NCI-H2196 (cell line): ENCODE results near the gene TLE2.
"Not testable (repeated sequence)": the region's sequence is repeated elsewhere in the genome, so short reads cannot be mapped to it uniquely, and the experiment has no call there.

Source experiments
- DNase-seq: peaks from one replicate; lab custom pipeline; 2025; ENCODE audit not compliant: unreplicated experiment; lab: John Stamatoyannopoulos, UW

TLE2 gene

DNA sequence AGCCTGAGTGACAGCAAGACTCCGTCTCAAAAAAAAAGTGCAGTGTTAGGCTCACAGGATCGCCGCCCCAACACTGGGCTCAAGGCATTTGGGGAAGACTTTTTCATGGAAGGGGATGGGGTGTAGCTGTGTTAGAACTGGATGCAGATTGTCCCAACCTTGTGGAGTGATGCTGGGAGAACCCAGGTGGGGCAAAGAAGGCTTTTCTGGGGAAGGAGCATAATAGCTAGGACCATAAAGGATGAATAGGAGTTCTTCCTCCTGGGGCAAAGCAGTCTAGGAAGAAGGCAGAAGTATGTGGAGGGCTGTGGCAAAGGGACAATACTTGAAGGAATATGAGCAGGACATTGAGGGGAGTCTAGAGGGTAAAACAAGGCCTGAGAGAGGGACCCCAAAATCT lies 40.5 kb downstream of the TLE2 start:
- DNase-seq = no peak

DNA sequence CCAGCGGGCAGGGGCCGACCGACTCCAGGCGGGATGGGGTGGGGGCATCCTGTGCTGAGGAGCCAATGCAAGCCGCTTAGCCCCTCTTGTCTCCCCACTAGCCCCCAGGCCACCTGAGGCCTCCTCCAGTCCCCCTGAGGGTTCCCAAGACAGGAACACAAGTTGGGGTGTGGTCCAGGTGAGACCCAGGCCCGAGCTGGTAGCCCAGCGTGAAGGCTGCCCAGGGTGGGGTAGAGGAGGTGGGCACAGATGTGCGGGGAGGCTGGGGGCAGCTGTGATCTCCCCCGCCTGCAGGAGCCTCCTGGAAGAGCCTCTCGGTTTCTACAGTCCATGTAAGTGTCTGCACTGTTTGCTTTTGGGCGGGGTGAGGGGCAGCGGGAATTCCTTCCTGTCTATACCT lies 41.3 kb downstream of the TLE2 start:
- DNase-seq = no peak

DNA sequence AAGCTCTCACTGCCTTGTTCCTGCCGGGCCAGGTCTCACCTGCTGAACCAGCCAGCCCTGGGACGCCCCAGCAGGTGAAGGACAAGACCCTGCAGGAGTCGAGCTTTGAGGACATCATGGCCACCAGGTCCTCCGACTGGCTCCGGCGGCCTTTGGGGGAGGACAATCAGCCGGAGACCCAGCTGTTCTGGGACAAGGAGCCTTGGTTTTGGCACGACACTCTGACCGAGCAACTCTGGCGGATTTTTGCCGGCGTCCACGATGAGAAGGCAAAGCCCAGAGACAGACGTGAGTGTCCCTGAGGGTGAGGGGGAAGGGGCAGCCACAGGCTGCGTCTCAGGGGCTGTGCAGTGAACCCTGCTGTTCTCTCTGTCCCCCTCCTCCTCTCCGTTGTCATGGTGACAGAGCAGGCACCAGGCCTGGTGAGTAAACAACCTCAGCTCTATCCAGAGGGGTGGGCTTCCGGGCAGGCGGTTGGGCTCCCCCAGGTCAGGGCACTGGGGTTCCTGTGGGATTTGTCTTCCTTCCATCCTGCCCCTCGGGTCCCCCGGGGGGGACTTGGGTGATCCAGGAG lies 42.0 kb downstream of the TLE2 start:
- DNase-seq = no peak

DNA sequence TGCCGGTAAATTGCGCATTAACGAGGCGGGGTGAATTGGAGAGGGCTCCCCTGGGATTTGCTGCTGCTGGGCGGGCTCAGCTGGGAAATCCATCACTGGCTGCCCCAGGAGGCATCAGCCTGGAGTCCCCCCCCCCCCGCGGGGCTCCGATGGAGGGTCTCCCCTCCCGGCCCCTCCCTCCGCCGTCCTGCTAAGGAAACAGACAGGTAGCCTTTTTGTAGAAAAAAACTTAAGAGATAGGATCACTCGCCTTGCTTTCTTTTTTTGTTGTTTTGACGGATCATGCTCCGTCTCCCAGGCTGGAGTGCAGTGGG lies 44.9 kb downstream of the TLE2 start:
- no peak for DNase-seq

GRCh38 chr19:2983351-2984214 lies 45.5 kb downstream of the TLE2 start:
- peak; percentile 49 for DNase-seq

GRCh38 chr19:2982983-2983350 lies 46.1 kb downstream of the TLE2 start:
- peak; percentile 90 for DNase-seq

GRCh38 chr19:2982561-2982960 lies 46.5 kb downstream of the TLE2 start:
- no peak for DNase-seq

GRCh38 chr19:2981898-2982297 lies 47.2 kb downstream of the TLE2 start:
- DNase-seq = no peak

DNA sequence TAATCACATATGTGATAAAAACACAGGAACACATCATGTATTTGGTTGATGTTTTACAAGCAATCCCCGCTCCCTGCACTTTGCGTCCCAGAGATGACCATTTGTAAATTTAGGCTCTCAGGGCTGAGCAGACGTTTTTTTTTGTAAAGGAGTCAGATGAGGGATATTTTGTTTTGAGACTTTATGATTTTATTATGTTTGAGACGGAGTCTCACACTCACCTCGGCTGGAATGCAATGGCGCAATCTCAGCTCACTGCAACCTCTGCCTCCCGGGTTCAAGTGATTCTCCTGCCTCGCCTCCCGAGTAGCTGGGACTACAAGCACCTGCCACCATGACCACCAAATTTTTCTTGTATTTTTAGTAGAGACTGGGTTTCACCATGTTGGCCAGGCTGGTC lies 50.3 kb downstream of the TLE2 start:
- no peak for DNase-seq

DNA sequence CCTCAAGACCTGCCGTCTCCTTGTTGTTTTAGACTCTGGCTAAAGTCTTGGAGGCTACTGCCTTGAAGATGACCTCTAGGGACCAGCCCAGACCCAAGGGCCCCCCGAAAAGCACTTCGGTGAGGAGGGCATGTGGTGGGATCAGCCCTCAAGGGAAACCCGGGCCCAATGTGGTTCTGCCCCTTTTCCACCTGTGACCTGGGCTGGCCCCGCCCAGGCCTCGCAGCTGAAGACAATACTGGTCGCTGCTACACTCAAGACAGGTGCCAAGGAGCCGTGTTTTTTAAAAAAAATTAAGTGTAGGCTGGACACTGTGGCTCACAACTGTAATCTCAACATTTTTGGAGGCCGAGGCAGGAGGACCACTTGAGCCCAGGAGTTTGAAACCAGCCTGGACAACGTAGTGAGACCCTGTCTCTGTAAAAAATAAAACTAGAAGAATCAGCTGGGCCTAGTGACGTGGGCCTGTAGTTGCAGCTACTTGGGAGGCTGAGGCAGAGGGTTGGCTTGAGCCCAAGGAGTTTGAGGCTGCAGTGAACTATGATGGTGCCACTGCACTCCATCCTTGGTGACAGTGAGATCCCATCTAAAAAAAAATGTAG lies 50.8 kb downstream of the TLE2 start:
- DNase-seq = no peak

GRCh38 chr19:2977746-2978138 lies 51.3 kb downstream of the TLE2 start:
- no peak for DNase-seq

DNA sequence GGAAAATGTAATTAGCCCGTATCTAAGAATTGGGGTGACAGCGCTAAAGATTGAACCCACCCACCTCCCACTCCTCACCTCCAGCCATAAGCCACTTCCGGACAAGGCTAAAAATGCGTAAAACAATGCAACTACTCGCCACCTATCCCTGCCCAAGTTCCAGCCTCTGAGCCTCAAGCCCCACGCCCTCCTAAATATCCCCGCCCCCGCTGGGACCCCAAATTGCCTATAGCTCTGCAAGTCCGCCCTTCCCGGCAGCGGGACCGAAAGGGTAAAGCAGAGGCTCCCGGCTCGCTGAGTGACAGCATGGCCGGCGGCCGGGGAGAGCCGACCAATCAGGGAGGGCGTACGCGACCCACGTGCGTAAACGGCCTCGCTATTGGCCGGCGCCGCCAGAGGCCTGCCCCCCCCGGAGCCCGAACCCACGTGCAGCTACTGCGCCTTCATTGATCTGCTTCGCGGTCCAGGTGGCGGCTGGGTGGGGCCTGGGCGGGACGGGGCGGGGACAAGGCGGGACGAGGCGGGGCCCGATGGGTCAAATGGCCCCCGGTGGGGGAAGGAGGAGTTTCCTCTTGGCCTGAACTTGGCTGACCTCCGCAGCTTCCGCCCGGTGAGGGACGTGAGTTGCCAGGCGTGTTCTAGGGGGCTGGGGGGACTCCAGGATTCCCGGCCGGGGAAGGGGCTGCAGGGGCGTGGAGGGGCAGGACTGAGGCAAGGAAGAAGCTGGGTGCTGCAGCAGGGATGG lies 51.9 kb downstream of the TLE2 start, which contains the start of gene TLE6:
TLE6 (plus strand) TSS at position 564 of the 745 bp plus-strand sequence. CDS start 670 bp downstream, outside the sequence.
- peak; percentile 96 for DNase-seq

DNA sequence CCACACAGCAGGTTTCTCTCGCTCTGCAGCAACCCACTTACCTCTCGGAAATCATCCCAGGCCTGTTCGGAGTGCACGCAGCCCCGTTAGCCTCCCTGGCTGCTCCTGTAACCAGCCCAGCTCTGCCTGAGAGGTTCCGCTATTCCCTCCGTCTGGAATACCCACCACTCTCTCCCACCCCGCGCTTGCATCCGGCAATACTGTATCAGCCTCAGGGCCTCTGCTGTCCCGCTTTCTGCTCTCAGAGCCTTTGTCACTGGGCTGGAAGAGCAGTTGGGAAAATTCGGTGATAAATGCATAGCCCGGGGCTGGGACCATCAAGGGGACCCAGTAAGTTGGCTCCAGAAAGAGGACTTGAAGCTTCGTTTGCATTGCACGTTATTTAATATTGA lies 52.5 kb downstream of the TLE2 start:
- DNase-seq = peak; percentile 21

DNA sequence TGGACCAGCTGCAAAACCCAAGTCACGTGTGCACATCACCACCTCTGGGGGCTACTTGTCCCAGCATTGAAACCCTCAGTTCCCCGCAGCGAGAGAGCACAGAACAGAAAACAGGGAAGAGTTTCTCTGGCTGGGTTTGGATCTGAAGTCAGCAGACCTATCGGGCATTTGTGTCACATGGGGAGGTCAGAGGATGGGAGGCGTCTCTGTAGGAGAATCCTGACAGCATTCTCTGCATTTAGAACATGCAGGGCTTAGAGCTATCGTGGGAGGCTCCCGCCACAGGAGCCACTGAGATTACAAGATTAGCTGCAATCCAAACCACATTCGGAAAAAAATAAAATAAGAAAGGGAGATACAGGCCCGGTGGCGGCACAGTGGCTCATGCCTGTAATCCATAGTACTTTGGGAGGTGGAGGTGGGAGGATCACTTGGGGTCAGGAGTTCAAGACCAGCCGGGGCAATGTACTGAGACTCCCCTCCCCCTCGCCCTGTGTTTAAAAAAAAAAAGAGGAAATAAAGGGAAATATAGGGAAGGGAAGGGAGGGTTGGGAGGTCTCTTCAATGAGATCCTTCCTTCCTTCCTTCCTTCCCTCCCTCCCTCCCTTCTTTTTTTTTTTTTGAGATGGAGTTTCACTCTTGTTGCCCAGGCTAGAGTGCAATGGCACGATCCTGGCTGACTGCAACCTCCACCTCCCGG lies 54.6 kb downstream of the TLE2 start:
- DNase-seq = no peak

GRCh38 chr19:2973229-2973628 lies 55.9 kb downstream of the TLE2 start:
- no peak for DNase-seq

DNA sequence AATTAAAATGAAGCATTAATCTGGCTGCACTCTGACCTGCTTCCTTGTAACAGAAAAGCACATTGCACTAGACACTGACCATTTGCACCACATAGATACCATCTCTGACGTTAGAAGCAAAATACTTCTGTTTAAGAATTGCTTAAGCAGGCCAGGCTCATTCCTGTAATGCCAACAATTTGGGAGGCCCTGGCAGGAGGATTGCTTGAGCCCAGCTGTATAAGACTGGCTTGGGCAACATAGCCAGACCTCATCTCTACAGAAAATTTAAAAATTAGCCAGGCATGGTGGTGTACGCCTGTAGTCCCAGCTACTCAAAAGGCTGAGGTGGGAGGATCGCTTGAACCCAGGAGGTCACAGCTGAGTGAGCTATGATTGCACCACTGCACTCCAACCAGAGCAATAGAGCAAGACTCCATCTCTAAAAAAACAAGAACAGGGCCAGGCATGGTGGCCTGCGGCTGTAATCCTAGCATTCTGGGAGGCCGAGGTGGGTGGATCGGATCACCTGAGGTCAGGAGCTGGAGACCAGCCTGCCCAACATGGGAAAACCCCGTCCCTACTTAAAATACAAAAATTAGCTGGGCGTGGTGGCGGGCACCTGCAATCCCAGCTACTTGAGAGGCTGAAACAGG lies 58.8 kb downstream of the TLE2 start:
- DNase-seq = peak; percentile 53

DNA sequence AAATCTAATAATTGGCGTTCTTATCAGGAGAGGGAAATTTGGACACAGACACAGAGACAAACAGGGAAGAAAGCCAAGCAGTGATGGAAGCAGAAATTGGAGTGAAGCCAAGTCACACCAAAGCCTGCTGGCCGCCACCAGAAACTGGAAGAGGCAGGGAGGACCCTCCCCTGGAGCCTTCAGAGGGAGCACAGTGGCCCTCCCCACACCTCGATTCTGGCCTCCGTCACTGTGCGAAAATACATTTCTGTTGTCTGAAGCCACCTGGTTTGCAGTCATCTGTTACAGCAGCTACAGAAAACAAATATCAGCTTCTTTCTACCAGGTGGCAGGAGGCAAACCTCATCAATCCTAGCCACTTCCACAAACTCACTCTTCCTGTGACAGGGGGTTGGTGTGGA lies 60.0 kb downstream of the TLE2 start:
- peak; percentile 94 for DNase-seq

DNA sequence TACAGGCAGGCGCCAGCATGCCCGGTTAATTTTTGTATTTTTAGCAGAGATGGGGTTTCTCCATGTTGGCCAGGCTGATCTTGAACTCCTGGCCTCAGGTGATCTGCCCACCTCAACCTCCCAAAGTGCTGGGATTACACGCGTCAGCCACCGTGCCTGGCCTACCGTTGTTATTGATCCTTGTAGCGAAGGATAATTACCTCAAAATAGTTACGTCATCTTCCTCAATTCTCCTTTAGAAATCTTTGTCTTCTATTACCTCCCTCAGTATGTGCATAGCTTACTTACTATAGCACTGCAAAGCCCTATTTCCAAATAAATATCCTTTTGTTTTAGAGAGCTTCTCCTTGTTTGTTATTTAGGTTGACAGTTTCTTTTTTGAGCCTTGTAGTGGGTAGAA lies 61.1 kb downstream of the TLE2 start:
- no peak for DNase-seq

- DNase-seq = no peak
Observed at GRCh38 chr19:2964874-2965273, 64.2 kb downstream of the TLE2 start.

GRCh38 chr19:2963631-2964030 lies 65.4 kb downstream of the TLE2 start:
- not testable (repeated sequence) for DNase-seq

GRCh38 chr19:2963122-2963521 lies 66.0 kb downstream of the TLE2 start:
- no peak for DNase-seq
